ENCODE measurements around the gene MYO10.
A peak's percentile ranks its signal among the peaks of the same experiment; 100 is the strongest.

The MYO10 gene

DNA sequence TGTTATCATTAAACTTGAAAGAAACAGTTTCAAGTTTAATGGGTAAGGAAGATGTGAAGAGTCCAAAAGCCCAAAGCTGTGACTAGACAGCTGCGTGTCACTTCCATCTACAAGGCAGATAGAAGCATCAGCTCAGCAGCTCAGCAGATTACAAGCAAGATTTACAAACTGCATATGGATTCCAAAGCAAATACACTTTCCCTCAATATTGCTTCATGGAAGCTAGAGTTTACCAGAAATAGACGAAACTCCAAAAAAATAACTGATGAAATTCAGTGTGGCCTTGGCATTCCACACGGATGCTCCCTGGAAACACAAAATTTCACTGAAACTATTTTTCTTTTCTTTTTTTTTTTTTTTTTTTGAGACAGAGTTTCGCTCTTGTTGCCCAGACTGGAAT, 17.9 kb downstream of the MYO10 start:
- no peak for DNase-seq (ENCODE audit: low spot score)
- no peak for FAIRE-seq

DNA sequence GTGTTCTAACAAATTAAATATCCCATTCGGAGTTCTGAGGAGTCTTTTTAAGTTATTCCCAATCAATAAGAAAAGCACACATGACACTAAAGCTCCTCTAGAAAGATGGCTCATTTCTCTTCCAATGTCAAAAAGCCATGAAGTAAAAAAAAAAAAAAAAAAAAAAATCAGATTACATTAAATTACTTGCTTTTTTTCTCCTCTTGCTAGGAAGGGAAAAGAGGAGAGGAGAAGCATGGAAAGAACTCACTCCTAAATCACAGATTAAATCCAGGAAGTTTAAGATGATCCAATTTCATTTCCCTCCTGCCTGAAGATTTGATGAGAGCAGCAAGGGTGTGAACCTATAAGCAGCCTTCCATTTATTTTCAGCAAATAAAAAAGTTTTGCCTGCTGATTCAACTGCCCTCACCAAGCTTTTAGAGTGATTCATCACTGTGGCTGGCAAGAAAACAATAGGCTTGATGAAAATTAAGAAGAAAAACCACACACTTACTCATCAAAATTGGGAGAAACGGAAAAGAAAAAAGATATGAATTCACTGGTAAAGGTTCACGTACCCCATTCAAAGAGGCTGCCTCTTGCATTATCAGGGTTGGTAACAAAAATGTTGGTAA, 19.7 kb downstream of the MYO10 start:
- DNase-seq (ENCODE audit: low spot score) (peak; percentile 86), FAIRE-seq (no peak)

DNA sequence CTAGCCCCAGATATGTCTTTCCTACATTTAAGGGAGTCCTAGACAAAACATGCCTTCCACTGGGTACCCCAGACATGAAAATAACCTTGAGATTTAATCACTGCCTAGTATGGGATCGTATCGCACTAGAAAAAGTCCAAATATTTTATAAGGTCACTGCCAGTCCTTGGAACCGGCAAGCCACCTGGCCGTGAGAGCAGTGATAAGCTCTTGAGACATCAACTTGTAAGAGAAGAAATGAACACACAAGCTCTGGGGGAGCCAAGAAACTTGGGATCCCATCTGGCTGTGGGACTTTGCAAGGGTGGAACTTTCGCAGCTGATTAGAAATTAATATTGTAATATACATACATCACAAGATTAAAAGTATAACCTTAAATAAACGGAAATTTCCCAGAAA, 21.5 kb downstream of the MYO10 start:
- DNase-seq (ENCODE audit: low spot score) (no peak), FAIRE-seq (no peak)

DNA sequence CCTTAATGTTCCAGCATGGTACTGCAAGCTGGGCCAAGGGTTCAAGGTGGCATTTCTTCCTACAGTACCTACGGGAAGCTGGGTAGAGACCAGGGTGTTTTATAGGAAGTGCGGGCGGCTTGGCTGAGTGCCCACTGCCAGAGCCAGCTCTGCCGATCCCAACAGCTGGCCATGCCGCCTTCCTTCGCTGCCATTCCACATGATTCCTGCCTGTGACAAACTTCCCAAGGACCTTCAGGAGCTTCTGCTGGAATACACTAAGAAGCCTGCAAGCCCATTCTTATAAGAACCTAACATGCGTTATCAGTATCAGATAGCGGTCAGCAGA, 22.0 kb downstream of the MYO10 start:
- DNase-seq (ENCODE audit: low spot score), result peak; percentile 64
- FAIRE-seq, result no peak

DNA sequence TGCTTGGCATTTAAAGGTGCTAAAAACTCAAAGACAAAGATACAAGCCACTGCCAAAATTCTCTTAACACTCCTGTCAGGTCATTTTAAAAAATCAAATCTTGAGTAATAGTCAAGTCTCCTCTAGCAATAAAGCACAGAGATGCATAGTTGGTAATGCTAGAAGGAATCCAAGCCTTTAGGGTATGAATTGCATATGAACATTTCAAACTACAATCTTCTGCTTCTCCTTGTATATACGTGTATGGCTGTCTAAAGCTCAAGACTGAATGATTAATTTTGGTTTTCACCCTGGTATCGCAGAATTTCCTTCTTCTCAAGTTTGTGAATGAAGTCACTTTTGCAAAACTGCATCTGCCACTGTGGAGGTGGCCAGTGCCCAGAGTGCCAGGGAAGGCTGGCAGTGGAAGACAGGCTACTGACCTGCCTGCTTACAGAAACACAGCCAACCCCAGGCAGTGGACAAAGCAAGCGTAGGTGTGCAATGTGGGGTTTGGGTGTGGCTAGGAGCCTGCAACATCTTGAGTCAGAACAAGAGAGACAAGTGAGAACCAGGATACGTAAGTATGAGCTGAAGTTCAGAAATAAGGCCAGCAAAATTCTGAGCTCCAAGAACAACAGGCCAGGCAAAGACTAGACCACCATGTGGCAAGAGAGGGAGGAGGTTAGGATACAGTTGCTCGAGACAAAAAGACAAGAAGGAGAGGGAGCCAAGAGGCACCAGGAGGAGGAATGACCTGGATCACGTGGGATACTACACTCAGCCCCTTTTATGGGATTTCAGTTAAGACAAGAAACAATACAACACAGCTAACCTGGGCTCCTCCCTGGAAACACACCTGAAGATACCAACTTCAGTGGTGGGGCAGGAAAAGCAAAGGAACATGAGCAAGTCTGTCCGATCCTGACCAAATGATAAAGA, 22.6 kb downstream of the MYO10 start:
- FAIRE-seq, result no peak
- DNase-seq (ENCODE audit: low spot score), result peak; percentile 58

DNA sequence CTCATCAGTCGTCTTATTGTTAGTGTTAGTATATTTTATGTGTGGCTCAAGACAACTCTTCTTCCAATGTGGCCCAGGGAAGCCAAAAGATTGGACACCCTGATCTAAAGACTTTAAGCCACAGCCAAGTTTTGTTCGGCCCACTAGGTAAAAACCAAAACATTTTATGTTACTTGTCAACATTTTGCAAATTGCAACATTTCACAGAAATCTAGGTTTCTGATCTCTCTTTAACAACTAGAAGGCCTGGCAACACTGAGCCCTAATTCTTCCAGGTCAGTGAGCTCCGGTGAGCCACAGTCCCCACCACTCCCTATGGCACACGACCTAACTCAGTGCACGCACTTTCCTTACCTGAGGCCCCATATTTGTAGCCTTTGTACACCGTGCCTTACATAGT, 24.0 kb downstream of the MYO10 start:
- FAIRE-seq (no peak), DNase-seq (ENCODE audit: low spot score) (no peak)

DNA sequence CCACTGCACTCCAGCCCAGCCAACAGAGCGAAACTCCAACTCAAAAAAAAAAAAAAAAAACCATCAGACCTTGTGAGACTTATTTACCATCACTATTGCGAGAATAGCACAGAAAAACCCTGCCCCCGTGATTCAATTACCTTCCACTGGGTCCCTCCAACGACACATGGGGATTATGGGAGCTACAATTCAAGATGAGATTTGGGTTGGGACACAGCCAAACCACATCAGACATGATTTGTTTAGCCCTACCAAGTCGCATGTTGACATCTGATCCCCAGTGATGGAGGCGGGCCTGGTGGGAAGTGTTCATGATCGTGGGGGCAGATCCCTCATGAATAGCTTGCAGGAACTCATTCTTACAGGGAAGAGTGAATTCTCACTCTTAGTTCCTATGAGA, 26.6 kb downstream of the MYO10 start:
- DNase-seq (ENCODE audit: low spot score), result no peak
- no peak for FAIRE-seq

DNA sequence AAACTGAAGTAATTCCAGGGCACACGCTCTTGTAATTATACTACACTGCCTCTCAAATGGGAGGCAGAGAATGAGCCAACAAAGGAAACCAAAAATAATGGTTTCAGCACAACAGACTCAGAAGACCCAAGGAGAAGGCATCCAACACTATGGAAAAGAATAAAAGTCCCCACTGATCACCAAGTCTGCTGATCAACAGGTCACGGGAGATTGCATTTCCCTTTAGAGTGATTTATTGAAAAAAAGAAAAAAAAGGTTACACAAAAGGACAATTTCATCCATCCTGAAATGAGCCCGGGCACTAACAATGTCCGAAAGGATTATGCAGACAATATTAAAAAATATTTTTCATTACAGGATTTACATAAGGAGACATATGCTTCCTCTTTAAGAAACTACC, 28.8 kb downstream of the MYO10 start:
- FAIRE-seq, result no peak

DNA sequence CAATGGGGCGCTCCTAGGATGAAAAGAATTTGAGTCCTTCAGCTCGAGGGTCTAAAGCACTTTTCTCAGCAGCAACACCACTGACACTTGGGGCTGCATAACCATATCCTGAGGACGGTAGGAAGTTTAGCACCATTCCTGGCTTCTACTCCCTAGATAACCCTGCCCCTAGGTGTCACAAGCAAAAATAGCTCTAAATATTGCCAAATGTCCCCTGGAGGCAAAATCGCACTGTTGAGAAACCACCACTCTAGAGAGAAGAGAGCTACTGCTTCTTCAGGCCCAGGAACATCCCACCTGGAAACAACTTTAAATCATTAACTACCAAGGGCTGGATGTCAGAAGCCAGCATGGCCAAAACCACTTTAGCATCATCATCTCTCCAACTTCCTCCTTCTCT, 29.8 kb downstream of the MYO10 start:
- FAIRE-seq (no peak), DNase-seq (ENCODE audit: low spot score) (no peak)

More for the DNA sequence above, 28.8 kb downstream of the MYO10 start:
- no peak for DNase-seq (ENCODE audit: low spot score)

DNA sequence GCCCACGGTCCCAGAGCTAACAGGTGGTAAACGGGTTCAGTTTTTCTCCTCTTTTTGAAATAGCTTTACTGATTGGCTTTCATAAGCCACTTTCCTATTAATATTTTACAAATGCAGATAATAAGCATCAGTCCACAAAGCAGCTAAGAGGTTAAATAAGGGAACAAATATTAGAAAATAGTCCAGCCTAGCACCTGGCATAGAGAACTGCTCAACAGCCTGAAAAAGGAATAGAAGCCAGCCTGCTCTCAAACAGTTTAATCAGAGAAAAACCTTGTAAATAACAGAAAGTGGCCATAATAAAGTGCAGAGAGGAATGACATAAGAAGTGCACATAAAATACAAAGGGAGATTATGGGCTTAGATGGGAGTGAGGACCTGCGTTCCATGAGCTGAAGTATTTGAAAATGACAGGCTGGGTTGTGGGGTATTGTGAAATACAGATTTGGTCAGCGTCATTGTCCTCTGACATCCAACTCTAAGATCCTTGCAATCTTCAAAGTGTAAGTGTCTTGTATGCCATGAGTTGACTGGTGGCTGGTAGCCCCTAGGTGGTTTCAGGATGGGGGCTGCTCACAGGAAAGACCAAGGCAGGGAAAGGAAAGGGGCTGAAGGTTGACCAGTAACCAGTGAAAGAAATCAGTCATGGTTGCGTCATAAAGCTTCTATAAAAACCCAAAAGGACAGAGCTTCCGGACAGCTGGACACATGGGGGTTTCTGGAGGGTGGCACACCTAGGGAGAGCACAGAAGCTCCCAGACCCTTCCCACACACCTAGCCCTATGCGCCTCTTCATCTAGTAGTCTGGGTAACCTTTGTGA, 32.4 kb downstream of the MYO10 start:
- no peak for DNase-seq (ENCODE audit: low spot score)
- peak; percentile 5 for FAIRE-seq

DNA sequence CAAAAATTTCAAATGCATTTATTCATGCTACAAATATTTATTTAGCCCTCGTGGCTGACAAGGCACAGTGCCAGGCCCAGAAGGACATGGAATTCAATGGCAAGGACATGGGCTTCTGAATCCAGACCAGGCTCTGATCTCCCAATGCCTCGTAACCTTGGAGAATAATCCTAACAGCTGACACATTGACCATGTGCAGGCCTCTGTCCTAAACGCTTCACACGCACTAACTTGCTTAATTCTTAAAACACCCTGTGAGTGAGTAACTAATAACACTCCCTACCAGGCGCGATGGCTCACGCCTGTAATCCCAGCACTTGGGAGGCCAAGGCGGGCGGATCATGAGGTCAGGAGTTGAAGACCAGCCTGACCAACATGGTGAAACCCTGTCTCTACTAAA, 33.2 kb downstream of the MYO10 start:
- FAIRE-seq (no peak), DNase-seq (ENCODE audit: low spot score) (no peak)

DNA sequence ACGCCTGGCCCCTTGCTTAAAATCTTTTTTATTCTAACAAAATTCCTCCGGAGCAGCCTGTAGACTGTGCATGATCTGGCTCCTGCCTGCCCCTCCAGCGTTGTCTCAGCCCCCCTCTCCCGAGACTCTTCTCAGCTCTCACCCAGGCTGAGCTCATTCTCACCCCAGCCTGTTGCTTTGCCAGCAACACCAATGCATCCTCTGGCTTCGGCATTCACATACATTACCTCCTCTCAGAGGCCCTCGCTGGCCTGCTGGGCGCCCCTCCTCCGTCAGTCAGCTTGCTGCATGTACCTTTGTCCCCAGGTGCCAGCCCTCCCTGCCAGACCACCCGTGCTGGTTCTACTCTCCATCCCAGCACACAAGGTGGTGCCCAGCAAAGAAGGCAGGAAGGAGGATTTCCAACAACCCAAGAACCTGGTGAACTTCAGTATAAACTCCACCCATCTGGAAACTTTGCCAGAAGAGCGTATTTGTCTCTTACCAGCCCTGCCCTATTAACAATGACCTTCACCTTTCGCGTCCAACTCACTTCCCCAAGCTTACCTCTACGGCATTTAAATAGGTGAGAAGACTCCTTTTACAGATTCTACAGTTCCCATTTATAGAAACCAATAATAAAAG, 35.0 kb downstream of the MYO10 start:
- FAIRE-seq (peak; percentile 61), DNase-seq (ENCODE audit: low spot score) (no peak)

DNA sequence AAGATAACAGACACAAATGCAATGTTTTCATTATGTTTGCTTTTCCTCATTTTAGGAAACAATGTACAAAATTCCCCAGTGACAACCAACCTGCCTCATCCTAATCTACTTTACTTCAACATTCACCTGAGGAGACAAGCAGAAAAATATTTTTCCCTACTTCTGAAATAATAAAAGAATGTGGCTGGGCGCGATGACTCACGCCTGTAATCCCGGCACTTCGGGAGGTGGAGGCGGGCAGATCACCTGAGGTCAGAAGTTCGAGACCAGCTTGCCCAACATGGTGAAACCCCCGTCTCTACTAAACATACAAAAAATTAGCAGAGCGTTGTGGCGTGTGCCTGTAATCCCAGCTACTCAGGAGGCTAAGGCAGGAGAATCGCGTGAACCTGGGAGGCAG, 36.9 kb downstream of the MYO10 start:
- FAIRE-seq (no peak), DNase-seq (ENCODE audit: low spot score) (no peak)

DNA sequence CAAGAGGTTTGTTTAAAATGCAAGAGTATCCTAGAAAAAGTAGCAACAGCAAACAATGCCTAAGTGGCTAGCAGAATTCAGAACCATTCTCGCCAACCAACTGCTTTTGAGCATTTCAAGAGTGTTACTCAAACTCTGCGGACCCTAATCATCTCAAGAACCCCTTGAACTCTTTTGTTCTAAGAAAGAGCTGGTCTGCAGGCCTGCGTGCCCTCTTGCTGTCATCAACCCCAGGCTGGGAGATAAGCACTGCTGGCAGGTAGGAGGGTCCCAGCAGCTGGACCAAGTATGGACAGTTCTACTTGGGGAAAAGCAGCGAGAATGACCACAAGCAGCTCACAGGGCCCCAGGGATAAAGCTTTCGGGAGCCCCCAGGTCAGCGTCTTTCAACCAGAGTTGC, 38.3 kb downstream of the MYO10 start:
- FAIRE-seq (peak; percentile 59), DNase-seq (ENCODE audit: low spot score) (no peak)

DNA sequence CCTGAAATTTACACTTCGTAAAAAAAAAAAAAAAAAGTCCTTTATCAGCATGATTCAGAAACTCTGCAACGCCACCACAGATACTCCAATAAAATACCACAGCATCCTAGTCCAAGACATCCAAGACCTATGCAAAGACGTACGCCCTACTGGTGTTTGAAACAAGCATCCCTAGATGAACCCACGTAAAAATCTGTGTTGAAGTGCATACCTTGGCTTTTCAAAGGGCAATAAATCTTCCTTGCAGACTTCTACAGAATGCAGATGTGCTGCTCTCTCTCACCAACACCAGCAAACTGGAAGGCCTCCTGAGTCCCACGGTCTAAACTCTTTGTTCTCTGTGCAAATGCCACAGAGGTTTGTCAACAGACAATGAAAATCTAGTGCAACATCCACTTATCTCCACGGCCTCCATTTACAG, 38.8 kb downstream of the MYO10 start:
- DNase-seq (ENCODE audit: low spot score), result peak; percentile 85
- FAIRE-seq, result no peak

DNA sequence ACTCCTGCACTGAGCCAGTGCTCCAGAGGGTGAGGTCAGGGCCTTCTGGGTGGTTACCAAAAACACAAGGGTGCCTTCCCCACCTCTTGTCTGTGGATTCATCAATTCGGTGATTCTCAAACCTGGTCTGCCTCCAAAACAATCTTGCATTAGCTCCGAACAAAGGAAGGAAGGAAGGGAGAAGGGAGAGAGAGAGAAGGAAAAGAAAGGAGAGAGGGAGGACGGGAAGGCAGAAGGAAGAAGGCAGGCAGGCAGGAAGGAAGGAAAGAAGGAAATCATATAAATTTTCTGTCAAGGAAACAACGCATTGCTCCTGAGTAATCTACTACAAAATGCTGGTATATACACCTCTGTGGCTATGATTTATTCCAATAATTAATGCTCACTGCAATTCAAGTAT, 39.3 kb downstream of the MYO10 start:
- FAIRE-seq (peak; percentile 9), DNase-seq (ENCODE audit: low spot score) (no peak)

DNA sequence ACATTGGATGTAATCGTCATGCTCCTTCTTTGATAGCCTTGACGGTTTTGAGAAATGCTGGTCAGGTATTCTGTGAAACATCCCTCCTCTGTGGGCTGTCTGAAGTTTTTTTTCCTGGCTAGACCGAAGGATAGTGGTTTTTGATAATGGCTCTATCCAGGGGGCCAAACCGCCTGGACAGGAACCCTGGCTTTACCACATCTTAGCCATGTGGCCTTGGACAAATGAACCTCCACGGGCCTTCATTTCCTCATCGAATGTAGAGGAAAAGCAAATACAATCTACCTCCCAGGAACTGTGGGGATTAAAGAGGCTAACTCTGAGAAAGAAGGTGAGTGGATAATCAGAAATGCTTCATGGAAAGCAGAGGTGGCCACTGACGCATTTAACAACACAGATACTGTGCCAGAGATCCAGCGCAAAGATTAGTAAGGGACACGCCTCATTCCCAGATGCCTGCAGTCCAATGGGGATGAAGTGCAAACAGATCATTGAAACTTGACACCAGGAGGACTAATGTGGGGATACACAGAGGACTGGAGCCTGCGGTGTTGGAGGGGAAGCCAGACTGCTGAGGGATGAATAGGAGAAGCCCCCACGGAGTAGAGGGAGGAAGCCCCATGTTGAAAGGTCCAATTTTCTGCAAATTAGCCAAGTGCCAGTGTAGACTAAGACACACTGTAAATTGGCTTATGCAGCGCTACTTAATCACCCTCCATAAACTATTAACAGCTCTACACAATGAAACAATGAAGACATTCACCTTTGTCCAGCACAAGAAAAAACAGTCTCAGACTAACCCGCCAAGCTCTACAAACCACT, 41.6 kb downstream of the MYO10 start:
- FAIRE-seq (peak; percentile 23), DNase-seq (ENCODE audit: low spot score) (peak; percentile 81)

DNA sequence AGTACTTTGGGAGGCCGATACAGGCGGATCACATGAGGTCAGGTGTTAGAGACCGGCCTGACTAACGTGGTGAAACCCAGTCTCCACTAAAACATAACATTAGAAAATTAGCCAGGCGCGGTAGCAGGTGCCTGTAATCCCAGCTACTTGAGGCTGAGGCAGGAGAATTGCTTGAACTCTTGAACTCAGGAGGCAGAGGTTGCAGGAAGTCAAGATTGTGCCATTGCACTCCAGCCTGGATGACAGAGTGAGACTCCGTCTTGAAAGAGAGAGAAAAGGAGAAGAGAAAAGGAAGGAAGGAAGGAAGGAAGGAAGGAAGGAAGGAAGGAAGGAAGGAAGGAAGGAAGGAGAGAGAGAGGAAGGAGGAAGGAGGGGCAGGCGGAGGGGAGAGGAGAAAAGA, 45.1 kb downstream of the MYO10 start:
- FAIRE-seq, result no peak

DNA sequence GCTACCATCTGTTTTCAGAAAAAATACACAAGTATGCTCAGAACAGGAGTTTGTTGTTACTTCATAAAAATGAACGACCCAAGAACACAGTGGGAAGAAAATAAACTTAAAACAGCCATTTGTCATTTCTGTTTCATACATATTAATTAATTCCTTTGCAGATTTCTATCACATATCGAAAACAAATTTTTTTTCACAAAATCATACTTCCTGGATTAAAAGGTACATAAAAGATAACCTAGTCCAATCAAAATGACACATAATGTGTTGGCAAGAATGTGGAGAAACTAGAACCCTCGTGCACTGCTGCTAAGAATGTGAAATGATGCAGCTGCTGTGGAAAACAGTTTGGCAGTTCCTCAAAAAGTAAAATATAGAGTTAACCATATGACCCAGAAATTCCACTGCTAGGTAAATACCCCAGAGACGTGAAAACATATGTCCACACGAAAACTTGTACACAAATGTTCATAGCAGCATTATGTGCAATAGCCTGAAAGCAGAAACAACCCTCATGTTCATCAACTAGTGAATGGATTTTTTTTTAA, 46.0 kb downstream of the MYO10 start:
- FAIRE-seq (no peak), DNase-seq (ENCODE audit: low spot score) (no peak)

More for the DNA sequence above, 45.1 kb downstream of the MYO10 start:
- no peak for DNase-seq (ENCODE audit: low spot score)

DNA sequence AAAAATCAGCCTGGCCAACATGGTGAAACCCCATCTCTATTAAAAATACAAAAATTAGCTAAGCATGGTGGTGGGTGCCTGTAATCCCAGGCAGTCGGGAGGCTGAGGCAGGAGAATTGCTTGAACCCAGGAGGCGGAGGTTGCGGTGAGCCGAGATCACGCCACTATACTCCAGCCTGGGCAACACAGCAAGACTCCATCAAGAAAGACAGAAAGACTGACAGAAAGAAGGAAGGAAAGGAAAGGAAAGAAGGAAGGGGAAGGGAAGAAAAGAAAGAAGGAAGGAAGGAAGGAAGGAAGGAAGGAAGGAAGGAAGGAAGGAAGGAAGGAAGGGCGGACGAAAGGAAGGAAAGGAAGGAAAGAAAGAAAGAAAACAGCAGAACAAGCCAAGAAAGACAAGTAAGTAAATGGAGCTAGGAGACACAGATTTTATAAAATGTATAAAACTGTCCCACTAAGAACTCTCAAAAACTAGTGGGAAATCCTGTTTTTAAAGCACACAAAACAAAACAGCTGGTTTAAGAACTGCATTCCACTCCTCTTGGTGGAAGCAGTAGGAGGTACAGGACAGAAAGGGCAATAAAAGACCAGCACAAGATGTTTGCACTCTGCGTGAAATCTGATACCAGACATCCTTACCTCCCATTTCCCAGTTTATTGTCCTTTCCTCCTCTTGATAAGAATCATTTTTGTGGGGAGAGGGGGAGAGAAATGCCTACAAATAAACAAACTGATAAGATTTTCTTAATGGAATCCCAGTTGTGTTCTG, 46.7 kb downstream of the MYO10 start:
- FAIRE-seq (no peak), DNase-seq (ENCODE audit: low spot score) (no peak)

Measured in urothelium cell line (cell line).